RKO (cell line): ENCODE results near the gene ARID3A.

Source experiments
- DNase-seq: peaks from one replicate; pipeline ENCODE4 v3.0.0-alpha.2; 2016; ENCODE audit warnings: low spot score

ARID3A gene

GRCh38 chr19:963486-963951, 37.7 kb downstream of the ARID3A start:
- no peak for DNase-seq

- no peak for DNase-seq
Observed at GRCh38 chr19:964116-964520, 38.3 kb downstream of the ARID3A start.

GRCh38 chr19:964761-965694, 39.2 kb downstream of the ARID3A start:
- DNase-seq: peak; percentile 63

GRCh38 chr19:966485-967088, 40.8 kb downstream of the ARID3A start:
- DNase-seq: no peak

- DNase-seq: no peak
Observed at GRCh38 chr19:970695-971094, 44.9 kb downstream of the ARID3A start.

GRCh38 chr19:971795-972194, 46.0 kb downstream of the ARID3A start:
- DNase-seq: no peak

- no peak for DNase-seq
Observed at GRCh38 chr19:972281-972680, 46.4 kb downstream of the ARID3A start.

GRCh38 chr19:973726-974563, 48.1 kb downstream of the ARID3A start:
- no peak for DNase-seq

- DNase-seq: no peak
Observed at GRCh38 chr19:974564-975257, 48.9 kb downstream of the ARID3A start.

GRCh38 chr19:976476-976875, 50.6 kb downstream of the ARID3A start:
- DNase-seq: no peak

GRCh38 chr19:977058-977464, 51.2 kb downstream of the ARID3A start:
- no peak for DNase-seq

GRCh38 chr19:979318-979741, 53.5 kb downstream of the ARID3A start:
- DNase-seq: no peak

- DNase-seq: no peak
Observed at GRCh38 chr19:980133-980998, 54.5 kb downstream of the ARID3A start.

GRCh38 chr19:982567-983170, 56.8 kb downstream of the ARID3A start:
- DNase-seq: peak; percentile 72

GRCh38 chr19:984165-984967, 58.5 kb downstream of the ARID3A start, which contains the start of gene WDR18:
Gene WDR18, plus strand, starts transcription at chr19:984345. Its CDS starts 9 bp downstream, at chr19:984354.
- DNase-seq: peak; percentile 87

GRCh38 chr19:986083-986482, 60.2 kb downstream of the ARID3A start:
- DNase-seq: no peak

GRCh38 chr19:988081-988480, 62.2 kb downstream of the ARID3A start:
- DNase-seq: no peak

- no peak for DNase-seq
Observed at GRCh38 chr19:988510-988909, 62.7 kb downstream of the ARID3A start.

- no peak for DNase-seq
Observed at GRCh38 chr19:989381-990081, 63.7 kb downstream of the ARID3A start.
